ENCODE results near the gene SAA2.
"Not testable (repeated sequence)": the region's sequence is repeated elsewhere in the genome, so short reads cannot be mapped to it uniquely, and the experiment has no call there.

Gene SAA2

GRCh38 chr11:18248561-18248960, at the start of gene SAA2:
Gene SAA2, minus strand, starts transcription at chr11:18248668. Its CDS starts 657 bp downstream, at chr11:18248011.
- DNase-seq: no peak

- no peak for DNase-seq
Measured at GRCh38 chr11:18295316-18295715, 46.8 kb upstream of the SAA2 start.

- DNase-seq: no peak
Measured at GRCh38 chr11:18294862-18295261, 46.4 kb upstream of the SAA2 start.

GRCh38 chr11:18288911-18289310, 40.4 kb upstream of the SAA2 start:
- no peak for DNase-seq

- no peak for DNase-seq
Measured at GRCh38 chr11:18285841-18286240, 37.4 kb upstream of the SAA2 start.

- no peak for DNase-seq
Measured at GRCh38 chr11:18282626-18283025, 34.2 kb upstream of the SAA2 start.

- no peak for DNase-seq
Measured at GRCh38 chr11:18280438-18281045, 32.1 kb upstream of the SAA2 start.

GRCh38 chr11:18277565-18278271, 29.2 kb upstream of the SAA2 start:
- DNase-seq: no peak

- no peak for DNase-seq
Measured at GRCh38 chr11:18271206-18271605, 22.7 kb upstream of the SAA2 start.

GRCh38 chr11:18270102-18270501, 21.6 kb upstream of the SAA2 start:
- DNase-seq: no peak

GRCh38 chr11:18269252-18269651, 20.8 kb upstream of the SAA2 start:
- DNase-seq: not testable (repeated sequence)

- not testable (repeated sequence) for DNase-seq
Measured at GRCh38 chr11:18267335-18268133, 19.1 kb upstream of the SAA2 start.

GRCh38 chr11:18265949-18266348, 17.5 kb upstream of the SAA2 start, which contains the start of gene SAA1:
Gene SAA1, plus strand, starts transcription at chr11:18266264. Its CDS starts 624 bp downstream, at chr11:18266888.
- no peak for DNase-seq

- no peak for DNase-seq
Measured at GRCh38 chr11:18264677-18265555, 16.4 kb upstream of the SAA2 start.

- no peak for DNase-seq
Measured at GRCh38 chr11:18264035-18264434, 15.6 kb upstream of the SAA2 start.

GRCh38 chr11:18262681-18263350, 14.3 kb upstream of the SAA2 start:
- not testable (repeated sequence) for DNase-seq

GRCh38 chr11:18261721-18262120, 13.3 kb upstream of the SAA2 start:
- no peak for DNase-seq

GRCh38 chr11:18259259-18259658, 10.8 kb upstream of the SAA2 start:
- DNase-seq: no peak

- no peak for DNase-seq
Measured at GRCh38 chr11:18254781-18255361, 6.4 kb upstream of the SAA2 start.

- no peak for DNase-seq
Measured at GRCh38 chr11:18253778-18254338, 5.4 kb upstream of the SAA2 start.

GRCh38 chr11:18253233-18253632, 4.8 kb upstream of the SAA2 start:
- no peak for DNase-seq

Data from NK-92 treated with Interleukin-12 subunit alpha and Interleukin-12 subunit beta, amount 100 ng/mL, for 24 hours (cell line).